H54 (cell line): ENCODE data around the gene ZFAND5.
A peak's percentile ranks its signal among the peaks of the same experiment; 100 is the strongest.

Experiments used
- DNase-seq: peaks from one replicate; pipeline ENCODE4 v3.0.0; 2011; ENCODE audit warnings: low spot score, mixed read lengths; ENCODE audit not compliant: insufficient read length
- FAIRE-seq: peaks from 3 replicates; lab custom pipeline; 2011; peaks lifted over from hg19 to GRCh38; lab: Jason Lieb, UNC
- POLR2A ChIP-seq: IDR thresholded peaks from 2 replicates; pipeline ENCODE4 v1.6.1; 2011; ENCODE audit warnings: low read depth, mild to moderate bottlenecking, low read length

Gene ZFAND5, protein sequence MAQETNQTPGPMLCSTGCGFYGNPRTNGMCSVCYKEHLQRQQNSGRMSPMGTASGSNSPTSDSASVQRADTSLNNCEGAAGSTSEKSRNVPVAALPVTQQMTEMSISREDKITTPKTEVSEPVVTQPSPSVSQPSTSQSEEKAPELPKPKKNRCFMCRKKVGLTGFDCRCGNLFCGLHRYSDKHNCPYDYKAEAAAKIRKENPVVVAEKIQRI

DNA sequence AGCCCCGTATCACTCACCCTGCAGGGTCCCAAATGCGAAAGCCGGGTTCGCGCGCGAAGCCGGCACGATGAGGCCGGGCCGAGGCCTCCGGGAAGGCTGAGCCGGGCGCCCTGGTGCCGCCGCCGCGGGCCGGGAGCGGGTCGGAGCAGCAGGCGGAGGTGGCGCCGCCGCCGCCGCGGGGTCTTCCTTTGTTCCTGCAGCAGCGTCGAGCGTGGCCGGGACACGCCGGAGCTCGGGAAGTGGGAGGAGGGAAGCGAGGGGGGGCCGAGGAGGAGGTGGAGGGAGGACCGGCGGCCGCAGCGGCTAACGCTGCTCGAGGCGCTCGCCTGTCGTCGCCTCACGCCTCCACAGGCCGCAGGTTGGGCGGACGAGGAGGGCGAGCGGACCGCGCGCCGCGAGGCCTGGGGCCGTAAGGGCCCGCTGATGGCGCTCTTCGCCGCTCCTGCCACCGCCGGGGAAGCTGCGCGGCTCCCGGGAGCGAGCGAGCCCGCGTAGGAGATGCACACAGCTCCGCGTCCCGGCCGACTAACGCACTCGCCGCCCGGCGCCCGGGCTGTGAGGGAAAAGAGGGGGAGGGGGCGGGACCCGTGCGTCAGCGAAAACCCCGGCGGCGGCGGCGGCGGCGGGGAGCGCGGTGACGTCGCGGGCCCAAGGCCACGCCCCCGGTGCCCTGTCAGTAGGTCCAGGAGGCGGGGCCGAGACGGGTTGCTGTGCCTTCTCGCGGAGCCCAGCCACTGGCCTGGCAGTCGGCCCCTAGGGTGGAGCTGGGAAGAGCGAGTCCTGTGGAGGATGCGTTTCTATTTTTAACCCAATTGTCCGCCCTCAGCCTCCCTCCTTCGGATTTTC lies at the start of gene ZFAND5:
Gene ZFAND5 (minus strand): TSS at position 530 of the 846 bp plus-strand sequence. CDS start 4,430 bp downstream, outside the sequence.
- FAIRE-seq (peak; percentile 95), DNase-seq (peak; percentile 99)
- TF ChIP-seq POLR2A = peak; percentile 99

DNA sequence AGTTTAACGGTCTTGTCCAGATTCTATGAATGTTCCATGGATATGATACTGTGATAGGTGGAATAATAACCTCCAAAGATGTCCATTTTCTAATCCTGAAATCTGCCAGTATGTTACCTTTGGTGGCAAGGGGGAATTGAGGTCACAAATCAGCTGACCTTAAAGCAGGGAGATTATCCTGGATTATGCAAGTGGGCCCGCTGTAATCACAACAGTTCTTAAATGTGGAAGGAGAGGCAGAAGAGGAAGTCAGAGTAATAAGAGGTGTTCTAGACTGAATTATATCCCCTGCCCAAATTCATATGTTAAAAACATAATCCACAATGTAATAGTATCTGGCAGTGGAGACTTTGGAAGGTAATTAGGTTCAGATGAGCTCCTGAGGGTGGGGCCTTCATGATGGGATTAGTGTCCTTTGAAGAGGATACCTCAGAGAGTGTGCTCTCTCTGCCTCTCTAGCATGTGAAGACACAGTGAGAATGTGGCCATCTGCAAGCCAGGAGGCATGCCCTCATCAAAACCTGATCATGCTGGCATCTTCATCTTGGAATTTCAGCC lies 47.6 kb upstream of the ZFAND5 start:
- no peak for TF ChIP-seq POLR2A
- FAIRE-seq = peak; percentile 81
- DNase-seq = no peak

DNA sequence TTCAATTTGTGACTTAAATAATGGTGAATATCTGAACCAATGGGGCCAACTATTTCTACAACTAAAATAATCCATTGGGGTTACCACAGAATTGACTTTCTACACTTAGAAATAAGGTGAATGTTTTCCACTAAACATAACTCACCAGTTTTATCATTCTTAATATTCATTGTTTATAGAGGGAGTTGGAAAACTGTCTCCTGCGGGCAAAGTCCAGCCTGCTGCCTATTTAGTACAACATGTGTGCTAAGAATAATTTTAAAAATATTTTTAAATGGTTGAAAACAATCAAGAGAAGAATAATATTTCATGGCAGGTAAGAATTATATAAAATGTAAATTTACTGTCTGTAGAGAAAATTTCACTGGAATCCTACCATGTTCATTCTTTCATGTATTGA lies 45.2 kb upstream of the ZFAND5 start:
- no peak for TF ChIP-seq POLR2A
- FAIRE-seq = no peak

DNA sequence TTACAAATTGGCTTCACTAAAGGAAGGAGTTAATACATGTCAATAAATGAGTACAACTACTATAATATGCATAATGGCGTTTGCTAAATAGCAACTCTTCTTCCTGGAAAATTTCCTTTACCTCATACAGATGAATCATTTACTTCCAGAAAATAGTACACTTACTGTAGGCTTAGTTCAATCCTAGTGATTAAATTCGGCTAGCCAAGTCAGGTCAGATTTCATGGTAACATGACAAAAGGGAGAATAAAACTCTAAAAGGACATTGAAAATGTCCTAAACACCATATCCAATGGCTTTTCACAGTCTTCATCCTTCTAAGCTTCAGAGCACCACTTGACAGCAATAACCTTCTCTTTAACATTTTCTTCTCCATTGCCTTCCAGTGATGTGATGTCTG lies 42.1 kb upstream of the ZFAND5 start:
- FAIRE-seq (peak; percentile 93), DNase-seq (no peak)
- no peak for TF ChIP-seq POLR2A

More for the DNA sequence above, 45.2 kb upstream of the ZFAND5 start:
- no peak for DNase-seq

DNA sequence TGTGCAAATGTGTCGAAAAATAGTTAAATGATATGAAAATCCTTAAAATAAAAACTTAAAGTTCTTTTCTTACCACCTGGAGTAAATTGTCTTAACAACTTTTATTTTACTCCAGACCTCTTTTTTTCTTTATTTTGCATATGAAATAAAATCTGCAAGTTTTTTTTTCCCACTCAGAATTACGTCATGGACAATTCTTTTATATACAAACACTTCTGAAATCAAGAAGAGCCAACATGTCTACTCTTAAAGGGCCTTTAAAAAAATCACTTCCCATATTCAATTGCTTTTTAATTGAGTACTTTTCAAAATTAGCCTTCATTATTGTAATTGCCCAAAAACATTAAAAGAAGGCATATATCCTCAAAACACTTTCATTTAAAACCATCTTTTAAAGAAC lies 37.7 kb upstream of the ZFAND5 start:
- DNase-seq = no peak
- no peak for TF ChIP-seq POLR2A
- FAIRE-seq = peak; percentile 75

DNA sequence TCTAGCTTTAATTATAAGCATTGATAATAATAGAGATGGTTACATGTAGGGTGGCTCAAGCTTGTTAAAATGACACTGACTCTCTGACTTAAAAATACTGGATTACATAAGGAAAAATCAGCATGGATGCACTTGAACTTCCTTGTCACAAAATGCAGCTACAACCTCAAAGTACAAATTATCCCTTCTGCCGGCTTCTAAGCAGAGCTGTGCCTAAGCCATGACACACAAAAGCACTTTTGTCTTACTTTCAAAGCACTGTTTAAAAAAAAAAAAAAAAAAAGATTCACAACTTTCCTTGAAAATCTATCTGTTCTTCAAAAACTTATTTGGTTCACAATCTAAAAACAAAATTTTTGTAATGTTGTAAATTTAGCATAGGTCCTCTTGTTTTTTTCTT lies 36.4 kb upstream of the ZFAND5 start:
- DNase-seq (no peak), FAIRE-seq (no peak)
- TF ChIP-seq POLR2A = no peak

DNA sequence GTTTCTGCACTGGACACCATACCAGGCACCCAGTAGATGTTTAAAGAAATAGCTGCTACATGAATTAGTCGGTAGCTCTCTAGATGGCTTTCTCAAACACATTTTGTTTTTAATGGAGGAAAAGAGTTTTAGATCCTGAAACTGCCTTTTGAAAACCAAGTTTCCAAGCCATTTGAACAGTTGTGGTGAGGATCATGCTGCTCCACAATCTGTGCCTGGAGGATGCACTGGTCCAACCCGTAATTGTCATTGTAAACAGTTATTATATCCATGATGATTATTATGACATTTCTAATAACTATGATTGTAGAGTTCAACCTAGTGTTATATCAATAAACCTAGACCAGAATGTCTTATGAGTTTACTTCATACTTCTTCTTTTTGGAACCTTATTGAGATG lies 35.9 kb upstream of the ZFAND5 start:
- no peak for TF ChIP-seq POLR2A
- FAIRE-seq (peak; percentile 90), DNase-seq (no peak)

DNA sequence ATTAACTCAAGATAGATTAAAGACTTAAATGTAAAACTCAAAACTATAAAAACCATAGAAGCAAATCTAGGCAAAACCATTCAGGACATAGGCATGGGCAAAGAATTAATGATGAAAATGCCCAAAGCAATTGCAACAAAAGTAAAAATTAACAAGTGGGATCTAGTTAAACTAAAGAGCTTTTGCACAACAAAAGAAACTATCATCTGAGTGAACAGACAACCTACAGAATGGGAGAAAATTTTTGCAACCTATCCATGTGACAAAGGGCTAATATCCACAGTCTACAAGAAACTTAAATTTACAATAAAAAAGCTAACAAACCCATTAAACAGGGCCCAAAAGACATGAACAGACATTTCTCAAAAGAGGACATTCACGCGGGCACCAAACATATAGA lies 34.4 kb upstream of the ZFAND5 start:
- TF ChIP-seq POLR2A = no peak
- no peak for DNase-seq
- no peak for FAIRE-seq

DNA sequence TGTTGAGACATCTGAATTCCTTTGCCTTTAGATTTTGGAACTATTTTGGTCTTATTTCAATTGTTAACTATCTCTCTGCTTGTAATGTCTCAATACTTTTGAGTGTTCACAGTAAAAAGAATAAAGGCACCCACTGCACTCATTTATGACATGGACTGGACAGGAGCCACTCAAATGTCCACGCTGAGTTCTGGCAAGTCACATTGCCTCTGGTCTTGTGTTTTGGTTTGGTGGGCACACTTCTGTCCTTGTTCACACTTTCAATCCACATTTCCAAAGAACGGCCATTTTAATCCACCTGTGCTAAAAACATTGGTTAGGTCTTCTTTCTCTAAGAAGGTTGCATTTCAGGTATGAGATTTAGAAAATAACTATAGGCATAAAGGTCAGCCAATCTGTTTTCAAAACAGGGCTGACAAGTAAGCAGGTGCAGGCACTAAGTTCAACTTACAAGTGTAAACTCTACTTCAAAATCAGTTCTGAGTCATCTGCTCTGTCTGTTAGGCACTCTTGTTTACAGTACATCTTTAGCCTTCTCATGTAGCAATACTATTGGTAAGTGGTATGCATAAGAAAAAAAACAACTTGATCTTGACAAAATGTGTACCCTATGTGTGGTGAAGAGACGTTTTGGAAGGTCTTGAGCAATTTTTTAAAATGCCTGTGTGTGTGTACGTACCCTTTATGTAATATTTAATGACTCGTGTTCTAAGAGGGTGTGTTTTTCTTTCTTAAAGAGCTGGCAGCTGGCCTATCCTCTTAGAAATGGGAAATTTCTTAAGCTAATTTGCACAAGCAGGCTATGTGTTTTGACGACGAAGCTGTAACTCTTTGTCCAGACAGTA lies 31.5 kb upstream of the ZFAND5 start:
- DNase-seq (peak; percentile 24), FAIRE-seq (peak; percentile 99)
- no peak for TF ChIP-seq POLR2A

DNA sequence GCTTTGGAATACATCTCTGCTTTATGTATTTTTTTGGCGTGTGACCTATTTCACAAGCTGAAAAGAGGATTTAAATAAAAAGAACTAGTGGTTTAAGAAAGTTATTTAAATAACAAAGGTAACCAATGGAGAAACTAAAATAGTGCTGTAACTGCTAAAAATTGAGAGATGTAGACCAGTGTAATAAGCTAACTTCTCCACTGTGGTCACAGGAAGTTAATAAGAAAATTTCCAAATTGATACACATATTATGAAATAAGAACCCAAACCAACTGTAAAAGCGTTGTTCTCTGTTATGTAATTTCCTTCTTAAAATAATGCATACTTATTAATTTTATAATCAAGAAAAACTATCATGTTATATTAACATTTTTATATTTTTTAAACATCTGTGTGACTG lies 29.1 kb upstream of the ZFAND5 start:
- no peak for TF ChIP-seq POLR2A
- DNase-seq (no peak), FAIRE-seq (no peak)

DNA sequence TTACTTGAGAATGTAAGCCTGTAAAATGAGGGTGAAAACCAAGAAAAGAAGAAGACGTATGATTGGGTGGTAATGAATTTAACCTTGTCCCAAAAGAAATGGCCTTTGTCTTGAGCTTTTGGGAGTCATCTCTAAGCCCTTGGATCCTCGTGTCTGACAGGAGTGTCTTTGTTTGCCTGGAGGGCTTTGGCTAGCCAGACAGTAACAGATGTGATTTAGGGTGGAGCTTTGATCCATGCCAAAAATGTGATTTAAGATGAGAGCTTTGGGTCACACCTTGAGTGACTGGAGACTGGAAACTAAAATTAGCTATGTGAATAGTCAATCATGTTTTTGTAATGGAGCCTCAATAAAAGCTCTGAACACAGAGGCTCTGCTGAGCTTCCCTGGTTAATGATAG lies 25.9 kb upstream of the ZFAND5 start:
- TF ChIP-seq POLR2A = no peak
- FAIRE-seq = no peak

DNA sequence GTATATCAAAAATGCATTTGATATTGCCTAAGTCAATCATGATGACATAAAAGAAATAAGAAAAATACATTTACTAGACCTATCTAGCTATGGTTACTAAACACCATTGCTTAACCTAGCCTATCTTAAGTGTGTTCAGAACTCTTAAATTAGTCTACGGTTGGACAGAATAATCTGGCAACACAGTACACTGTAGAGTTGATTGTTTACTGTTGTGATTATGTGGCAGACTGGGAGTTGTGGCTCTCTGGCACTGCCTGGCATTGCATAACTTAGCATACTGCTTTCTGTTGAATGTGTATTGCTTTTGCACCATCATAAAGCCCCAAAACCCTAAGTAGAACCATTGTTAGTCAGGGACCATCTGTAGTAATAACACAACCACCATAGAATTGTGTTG lies 21.2 kb upstream of the ZFAND5 start:
- no peak for TF ChIP-seq POLR2A
- DNase-seq = no peak
- no peak for FAIRE-seq

More for the DNA sequence above, 25.9 kb upstream of the ZFAND5 start:
- DNase-seq = no peak

DNA sequence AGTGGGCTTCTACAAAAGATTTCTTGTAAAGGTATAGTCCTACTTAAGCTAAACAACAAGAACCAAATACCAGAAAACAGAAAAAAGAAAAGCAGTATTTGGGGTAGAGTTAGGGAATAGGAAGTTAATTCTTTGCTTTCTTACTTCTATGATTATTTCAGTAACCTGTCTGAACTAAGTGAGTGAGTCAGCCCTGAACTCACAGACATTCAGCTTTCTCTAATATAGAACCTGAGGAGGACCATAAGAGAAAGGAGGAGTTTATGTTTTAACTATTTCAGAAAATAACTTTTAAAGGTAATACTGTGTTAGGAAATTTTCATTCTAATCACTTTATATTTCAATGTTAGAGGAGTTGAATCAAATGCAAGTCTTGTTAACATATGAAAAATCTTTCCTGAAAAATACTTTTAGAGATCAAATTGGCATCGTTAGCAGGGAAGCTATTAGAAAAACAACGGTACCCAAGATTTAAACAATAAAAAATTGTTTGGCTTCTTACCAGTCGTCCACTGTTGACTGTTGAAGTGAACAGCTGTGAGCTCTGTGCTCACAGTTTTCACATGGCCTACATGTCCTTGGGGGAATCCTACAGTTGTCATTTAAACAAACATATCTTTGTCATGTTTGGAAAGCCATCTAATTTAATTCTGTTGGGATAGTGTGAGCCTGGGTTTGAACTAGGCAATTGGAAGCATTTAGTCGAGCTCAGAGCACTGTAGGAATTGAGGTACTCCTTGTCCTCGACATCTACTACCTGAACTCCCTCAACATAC lies 19.9 kb upstream of the ZFAND5 start:
- FAIRE-seq (peak; percentile 84), DNase-seq (no peak)
- TF ChIP-seq POLR2A = no peak
